ENCODE measurements around the gene ADGRB3. TPM values are rescaled to one million over a fixed set of nuclear protein-coding genes. Genes with fewer than 3 reads are reported as not detected.

ADGRB3 gene
- total and polyA plus RNA-seq, 8 donors, result 0.04 to 0.34 (median 0.21) TPM

GRCh38 chr6:69096681-69097080 lies 461.6 kb downstream of the ADGRB3 start:
- FAIRE-seq, result no peak
- H3K27ac ChIP-seq, result no peak overlapping the region
- TF ChIP-seq CTCF (IDR thresholded peaks at IDR 0.05), result no peak
- no peaks in the 10 kb centered on the region for H3K36me3 ChIP-seq
- ATAC-seq, result no peak
- H3K27me3 ChIP-seq, result no peaks in the 10 kb centered on the region
- no peaks in the 10 kb centered on the region for H3K9me3 ChIP-seq
- no peak for DNase-seq
- no peak overlapping the region for H3K4me3 ChIP-seq
- no peaks in the 10 kb centered on the region for H3K4me1 ChIP-seq
- 59 to 64% methylated on average over 1 of the region's 1 CpG for WGBS, 2 donors
- intact Hi-C loops (cut with DNase I), result no loop called here

DNA sequence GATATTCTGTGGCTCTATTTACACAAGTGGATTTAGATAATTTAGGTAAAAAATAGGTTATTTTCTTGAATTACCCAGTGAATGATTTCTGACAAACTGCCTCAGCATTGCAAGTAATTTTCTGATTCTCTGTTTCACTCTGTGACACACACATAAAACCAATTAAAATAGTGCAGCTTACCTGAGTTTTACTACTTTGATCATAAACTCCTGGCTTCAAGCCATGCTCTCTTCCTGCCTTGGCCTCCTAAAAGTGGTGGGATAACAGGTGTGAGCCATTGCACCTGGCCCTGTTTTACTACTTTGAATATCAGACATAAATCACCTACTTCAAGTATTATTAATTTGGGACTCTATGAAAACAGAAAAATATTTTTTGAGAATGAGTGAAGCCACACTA lies 462.9 kb downstream of the ADGRB3 start:
- Histone ChIP-seq H3K4me1 (no peaks in the 10 kb centered on the region), H3K27ac (no peak overlapping the region), H3K9me3 (no peaks in the 10 kb centered on the region), H3K36me3 (no peaks in the 10 kb centered on the region), H3K27me3 (no peaks in the 10 kb centered on the region), H3K4me3 (no peak overlapping the region)
- FAIRE-seq, result no peak
- TF ChIP-seq CTCF (IDR thresholded peaks at IDR 0.05), result no peak
- ATAC-seq, result no peak
- intact Hi-C loops (cut with DNase I), result no loop called here
- DNase-seq, result no peak

DNA sequence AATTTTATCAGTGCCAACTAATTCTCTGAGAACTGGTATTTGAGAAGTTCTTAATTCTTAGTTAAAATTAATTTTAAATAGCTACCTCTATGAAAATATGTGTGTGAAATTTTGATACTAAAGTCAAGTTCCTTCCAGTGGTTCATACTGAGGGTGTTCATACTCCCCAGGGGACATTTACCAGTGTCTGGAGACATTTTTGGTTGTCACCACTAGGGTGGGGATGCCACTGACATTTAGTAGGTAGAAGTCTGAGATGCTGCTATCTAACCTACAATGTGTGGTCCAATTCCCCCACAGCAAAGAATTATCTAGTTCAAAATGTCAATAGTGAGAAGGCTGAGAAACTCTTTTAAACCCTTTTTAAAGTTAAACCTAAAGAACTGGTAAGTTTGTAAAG lies 463.8 kb downstream of the ADGRB3 start:
- Histone ChIP-seq H3K27me3 (no peaks in the 10 kb centered on the region), H3K9me3 (no peaks in the 10 kb centered on the region), H3K4me3 (no peak overlapping the region), H3K4me1 (no peaks in the 10 kb centered on the region), H3K27ac (no peak overlapping the region), H3K36me3 (no peaks in the 10 kb centered on the region)
- DNase-seq, result no peak
- no peak for ATAC-seq
- no peak for TF ChIP-seq CTCF (IDR thresholded peaks at IDR 0.05)
- no peak for FAIRE-seq
- intact Hi-C loops (cut with DNase I), result no loop called here

GRCh38 chr6:69100772-69101171 lies 465.7 kb downstream of the ADGRB3 start:
- 76 to 84% methylated on average over 3 of the region's 3 CpGs for WGBS, 2 donors

GRCh38 chr6:69102416-69102815 lies 467.3 kb downstream of the ADGRB3 start:
- DNase-seq (no peak), ATAC-seq (no peak), FAIRE-seq (no peak)
- TF ChIP-seq CTCF (IDR thresholded peaks at IDR 0.05), result no peak
- no peak overlapping the region for H3K27ac ChIP-seq
- WGBS, 2 donors, result 58 to 65% methylated on average over 2 of the region's 2 CpGs
- H3K4me1 ChIP-seq, result no peaks in the 10 kb centered on the region
- H3K36me3 ChIP-seq, result no peaks in the 10 kb centered on the region
- H3K27me3 ChIP-seq, result no peaks in the 10 kb centered on the region
- H3K9me3 ChIP-seq, result no peaks in the 10 kb centered on the region
- no peak overlapping the region for H3K4me3 ChIP-seq
- intact Hi-C loops (cut with DNase I), result no loop called here

More at GRCh38 chr6:69100772-69101171, 465.7 kb downstream of the ADGRB3 start:
- H3K27ac ChIP-seq, result no peak overlapping the region
- DNase-seq (no peak), ATAC-seq (no peak), FAIRE-seq (no peak)
- H3K36me3 ChIP-seq, result no peaks in the 10 kb centered on the region
- H3K4me3 ChIP-seq, result no peak overlapping the region
- H3K27me3 ChIP-seq, result no peaks in the 10 kb centered on the region
- H3K4me1 ChIP-seq, result no peaks in the 10 kb centered on the region
- intact Hi-C loops (cut with DNase I), result no loop called here
- no peak for TF ChIP-seq CTCF (IDR thresholded peaks at IDR 0.05)
- H3K9me3 ChIP-seq, result no peaks in the 10 kb centered on the region

All from pancreas (tissue), 10 donors.